ENCODE measurements around the gene PIP5KL1. TPM values are rescaled to one million over a fixed set of nuclear protein-coding genes. Genes with fewer than 3 reads are reported as not detected.

The PIP5KL1 gene
- total RNA-seq, 1 experiment from 2014 or later: 5.1 TPM

GRCh38 chr9:127912296-127912695 lies 18.3 kb downstream of the PIP5KL1 start:
- DNase-seq (no peak), ATAC-seq (no peak)
- H3K4me2 ChIP-seq (ENCODE audit: low read length): no peak overlapping the region
- peaks cover 19% of the 10 kb centered on the region for H3K79me2 ChIP-seq (ENCODE audit: low read length)
- no peak overlapping the region for H3K9ac ChIP-seq (ENCODE audit: low read length)
- TF ChIP-seq EZH2 (IDR thresholded peaks at IDR 0.05; ENCODE audit: low read length, unreplicated experiment) (no peak), EZH2phosphoT487 (IDR thresholded peaks at IDR 0.05; ENCODE audit: borderline replicate concordance, low read length) (no peak), CTCF (conservative IDR thresholded peaks at IDR 0.05; ENCODE audit: low read depth, low read length) (no peak)
- no peaks in the 10 kb centered on the region for H3K36me3 ChIP-seq (ENCODE audit: low read depth, low read length)
- H3K27ac ChIP-seq (ENCODE audit: low read length): no peak overlapping the region
- no peak overlapping the region for H2AFZ ChIP-seq (ENCODE audit: low read length)
- no peaks in the 10 kb centered on the region for H3K27me3 ChIP-seq (ENCODE audit: low read length)
- H3K9me3 ChIP-seq (ENCODE audit: low read length): no peaks in the 10 kb centered on the region
- H4K20me1 ChIP-seq (ENCODE audit: low read length): no peaks in the 10 kb centered on the region
- H3K4me1 ChIP-seq (ENCODE audit: insufficient read depth, low read length): peaks cover 15% of the 10 kb centered on the region; the same call in 1 of the 2 replicates
- POLR2A ChIA-PET (ENCODE audit: unreplicated experiment): no interaction called here
- intact Hi-C loops (cut with micrococcal nuclease): loop anchor here (5.0 to 10.0 kb wide), 2 partner anchors 110 to 337 kb away; partner anchors contain the start of gene FPGS
- BruUV-seq (replicated peaks): no TSS peak
- CTCF ChIA-PET: no interaction called here
- H3K4me3 ChIP-seq (ENCODE audit: low read length): no peak overlapping the region
- no peaks in the 10 kb centered on the region for H3F3A ChIP-seq (ENCODE audit: low read length, unreplicated experiment)
- no peaks in the 10 kb centered on the region for H3K9me2 ChIP-seq (replicated peaks; ENCODE audit: low read length)

- H3K4me1 ChIP-seq (ENCODE audit: insufficient read depth, low read length): peaks cover 6% of the 10 kb centered on the region; the same call in 1 of the 2 replicates
- H3K36me3 ChIP-seq (ENCODE audit: low read depth, low read length): no peaks in the 10 kb centered on the region
- H3K27ac ChIP-seq (ENCODE audit: low read length): no peak overlapping the region
- H3K4me3 ChIP-seq (ENCODE audit: low read length): no peak overlapping the region
- no peaks in the 10 kb centered on the region for H3K9me3 ChIP-seq (ENCODE audit: low read length)
- no TSS peak for BruUV-seq (replicated peaks)
- DNase-seq: no peak
- peaks cover 9% of the 10 kb centered on the region; the same call in 1 of the 2 replicates for H3K79me2 ChIP-seq (ENCODE audit: low read length)
- no peaks in the 10 kb centered on the region for H3K27me3 ChIP-seq (ENCODE audit: low read length)
- H2AFZ ChIP-seq (ENCODE audit: low read length): no peak overlapping the region
- POLR2A ChIA-PET (ENCODE audit: unreplicated experiment): interaction anchor here (0.6 kb wide), 2 partner anchors 11 to 1503 kb away, joined by 3 to 12 read pairs; partner anchors contain the start of gene ST6GALNAC6
- H3F3A ChIP-seq (ENCODE audit: low read length, unreplicated experiment): no peaks in the 10 kb centered on the region
- CTCF ChIA-PET: no interaction called here
- no peaks in the 10 kb centered on the region for H3K9me2 ChIP-seq (replicated peaks; ENCODE audit: low read length)
- peak; percentile 41; the same call in 1 of the 2 replicates for TF ChIP-seq CTCF (conservative IDR thresholded peaks at IDR 0.05; ENCODE audit: low read depth, low read length)
- no peak for TF ChIP-seq EZH2 (IDR thresholded peaks at IDR 0.05; ENCODE audit: low read length, unreplicated experiment)
- H3K9ac ChIP-seq (ENCODE audit: low read length): no peak overlapping the region
- no peak overlapping the region for H3K4me2 ChIP-seq (ENCODE audit: low read length)
- no peaks in the 10 kb centered on the region for H4K20me1 ChIP-seq (ENCODE audit: low read length)
- ATAC-seq: peak; percentile 17; the same call in 1 of the 2 replicates
- intact Hi-C loops (cut with micrococcal nuclease): loop anchor here (5.0 to 10.0 kb wide), 2 partner anchors 108 to 336 kb away; partner anchors contain the start of gene FPGS
Measured at GRCh38 chr9:127910613-127911205, 19.9 kb downstream of the PIP5KL1 start.

- H3K4me3 ChIP-seq (ENCODE audit: low read length): no peak overlapping the region
- no peaks in the 10 kb centered on the region for H3K9me2 ChIP-seq (replicated peaks; ENCODE audit: low read length)
- POLR2A ChIA-PET (ENCODE audit: unreplicated experiment): interaction anchor here (0.7 kb wide), 1 partner anchor 12 kb away, joined by 3 read pairs; no protein-coding TSS in a partner anchor
- DNase-seq: no peak
- peaks cover 2% of the 10 kb centered on the region; the same call in 1 of the 2 replicates for H3K79me2 ChIP-seq (ENCODE audit: low read length)
- no peaks in the 10 kb centered on the region for H4K20me1 ChIP-seq (ENCODE audit: low read length)
- intact Hi-C loops (cut with micrococcal nuclease): loop anchor here (5.0 to 10.0 kb wide), 2 partner anchors 108 to 335 kb away; partner anchors contain the start of gene FPGS
- no peaks in the 10 kb centered on the region for H3K4me1 ChIP-seq (ENCODE audit: insufficient read depth, low read length)
- no peak overlapping the region for H3K9ac ChIP-seq (ENCODE audit: low read length)
- TF ChIP-seq EZH2 (IDR thresholded peaks at IDR 0.05; ENCODE audit: low read length, unreplicated experiment): no peak
- no peak for TF ChIP-seq CTCF (conservative IDR thresholded peaks at IDR 0.05; ENCODE audit: low read depth, low read length)
- TF ChIP-seq EZH2phosphoT487 (IDR thresholded peaks at IDR 0.05; ENCODE audit: borderline replicate concordance, low read length): no peak
- H2AFZ ChIP-seq (ENCODE audit: low read length): no peak overlapping the region
- no peak overlapping the region for H3K27ac ChIP-seq (ENCODE audit: low read length)
- no peaks in the 10 kb centered on the region for H3K36me3 ChIP-seq (ENCODE audit: low read depth, low read length)
- BruUV-seq (replicated peaks): no TSS peak
- no peaks in the 10 kb centered on the region for H3K27me3 ChIP-seq (ENCODE audit: low read length)
- no peaks in the 10 kb centered on the region for H3K9me3 ChIP-seq (ENCODE audit: low read length)
- H3K4me2 ChIP-seq (ENCODE audit: low read length): no peak overlapping the region
- ATAC-seq: no peak
- H3F3A ChIP-seq (ENCODE audit: low read length, unreplicated experiment): no peaks in the 10 kb centered on the region
- CTCF ChIA-PET: no interaction called here
Measured at GRCh38 chr9:127909839-127910273, 20.7 kb downstream of the PIP5KL1 start.
